Activated T-cell treated with anti-CD3 and anti-CD28 coated beads, Interleukin-2, amount 50 U/mL, for 72 hours (primary cell): ENCODE data around the gene TAF11. TPM values are rescaled to one million over a fixed set of nuclear protein-coding genes. Genes with fewer than 3 reads are reported as not detected.
A peak's percentile ranks its signal among the peaks of the same experiment; 100 is the strongest.
"Not testable (repeated sequence)": the region's sequence is repeated elsewhere in the genome, so short reads cannot be mapped to it uniquely, and the experiment has no call there.

Source experiments
- ATAC-seq, 2 donors: fragments of 150-1000 bp; cut with Tn5 transposase; replicated peaks in 1 of 2; 2 replicates each; pipeline ENCODE4 v1.10.0; 2021; ENCODE audit warnings: moderate library complexity in 2 of 2, mild to moderate bottlenecking in 1 of 2
- DNase-seq, 2 donors: peaks; one replicate each; pipeline ENCODE4 v3.0.0; 2021 to 2022; ENCODE audit warnings: mixed read lengths in 1 of 2
- H3K27ac Mint-ChIP-seq: one replicate; pipeline ENCODE4 v1.8.0; 2022; ENCODE audit warnings: mild to moderate bottlenecking, moderate library complexity, mixed read lengths
- H3K27me3 Mint-ChIP-seq: one replicate; pipeline ENCODE4 v1.8.0; 2022; ENCODE audit warnings: low read depth, mixed read lengths
- H3K36me3 Mint-ChIP-seq, 2 donors: one replicate each; pipeline ENCODE4 v1.8.0; 2022; ENCODE audit warnings: mixed read lengths in 2 of 2, mild to moderate bottlenecking in 1 of 2; ENCODE audit not compliant: insufficient read depth in 2 of 2
- H3K4me1 Mint-ChIP-seq: one replicate; pipeline ENCODE4 v1.8.0; 2022; ENCODE audit warnings: low read depth, mixed read lengths
- H3K4me3 Mint-ChIP-seq, 2 donors: one replicate each; pipeline ENCODE4 v1.8.0; 2022; ENCODE audit warnings: mild to moderate bottlenecking in 2 of 2, mixed read lengths in 2 of 2, moderate library complexity in 2 of 2
- H3K9me3 Mint-ChIP-seq, 2 donors: one replicate each; pipeline ENCODE4 v1.8.0; 2022; ENCODE audit warnings: mixed read lengths in 2 of 2
- total RNA-seq, 2 donors: library from RNA; stranded (reverse); gene quantifications; one replicate each; pipeline ENCODE4 v1.2.3, GENCODE V29; 2022

Gene TAF11
- total RNA-seq, 2 donors from 2014 or later: 29.1 to 30.9 TPM

GRCh38 chr6:34897716-34898115 is 9.9 kb upstream of the TAF11 start:
- ATAC-seq (no peak), DNase-seq (no peak)
- Mint-ChIP-seq H3K9me3 (no peaks in the 10 kb centered on the region), H3K36me3 (no peaks in the 10 kb centered on the region), H3K4me3 (no peak overlapping the region), H3K27me3 (no peaks in the 10 kb centered on the region), H3K4me1 (peaks cover 14% of the 10 kb centered on the region), H3K27ac (no peak overlapping the region)

GRCh38 chr6:34897130-34897529 is 9.3 kb upstream of the TAF11 start:
- ATAC-seq (no peak), DNase-seq (no peak)
- Mint-ChIP-seq H3K4me1 (peaks cover 14% of the 10 kb centered on the region), H3K4me3 (no peak overlapping the region), H3K27me3 (no peaks in the 10 kb centered on the region), H3K36me3 (no peaks in the 10 kb centered on the region), H3K27ac (no peak overlapping the region), H3K9me3 (no peaks in the 10 kb centered on the region)

GRCh38 chr6:34894693-34895092 is 6.9 kb upstream of the TAF11 start:
- Mint-ChIP-seq H3K27me3 (no peaks in the 10 kb centered on the region), H3K27ac (no peak overlapping the region)

GRCh38 chr6:34891296-34891695 is 3.5 kb upstream of the TAF11 start:
- Mint-ChIP-seq H3K36me3 (peaks cover 5 to 6% of the 10 kb centered on the region in 2 donors), H3K27ac (no peak overlapping the region), H3K4me1 (peaks cover 24% of the 10 kb centered on the region), H3K9me3 (no peaks in the 10 kb centered on the region), H3K4me3 (peak overlapping the region; percentile 6 to 20), H3K27me3 (no peaks in the 10 kb centered on the region)
- ATAC-seq (no peak), DNase-seq (no peak)

More at GRCh38 chr6:34894693-34895092, 6.9 kb upstream of the TAF11 start:
- Mint-ChIP-seq H3K36me3 (no peaks in the 10 kb centered on the region), H3K9me3 (no peaks in the 10 kb centered on the region), H3K4me1 (peaks cover 16% of the 10 kb centered on the region), H3K4me3 (no peak overlapping the region)
- DNase-seq (no peak), ATAC-seq (no peak)

- Mint-ChIP-seq H3K4me1 (peaks cover 32% of the 10 kb centered on the region), H3K4me3 (peak overlapping the region; percentile 99 to 100), H3K9me3 (no peaks in the 10 kb centered on the region), H3K36me3 (peaks cover 5 to 6% of the 10 kb centered on the region in 2 donors), H3K27me3 (no peaks in the 10 kb centered on the region), H3K27ac (peak overlapping the region; percentile 77)
- DNase-seq (no peak), ATAC-seq (no peak)
Measured at GRCh38 chr6:34890533-34890925, 2.7 kb upstream of the TAF11 start.

- Mint-ChIP-seq H3K9me3 (peaks cover 2% of the 10 kb centered on the region in 2 donors), H3K4me3 (peak within 1 kb of the TSS; percentile 99 to 100), H3K4me1 (peaks cover 36% of the 10 kb centered on the region), H3K27ac (peak within 1 kb of the TSS; percentile 100), H3K27me3 (no peaks in the 10 kb centered on the region), H3K36me3 (peaks cover 5 to 9% of the 10 kb centered on the region in 2 donors)
- ATAC-seq (peak; percentile 81 to 85), DNase-seq (peak; percentile 91 to 95)
Measured at GRCh38 chr6:34888874-34889555, 1.2 kb upstream of the TAF11 start, which contains the start of gene ANKS1A. Gene ANKS1A (plus strand): TSS chr6:34889255. CDS start chr6:34889403, 148 bp downstream.

GRCh38 chr6:34888514-34888856 is 643 bp upstream of the TAF11 start:
- no peak for DNase-seq
- H3K27me3 Mint-ChIP-seq: no peaks in the 10 kb centered on the region
- H3K36me3 Mint-ChIP-seq: peaks cover 7 to 10% of the 10 kb centered on the region in 2 donors
- peak overlapping the region; percentile 100 for H3K27ac Mint-ChIP-seq
- H3K4me1 Mint-ChIP-seq: peaks cover 41% of the 10 kb centered on the region
- ATAC-seq: no peak
- H3K4me3 Mint-ChIP-seq: peak overlapping the region; percentile 99 to 100
- peaks cover 3% of the 10 kb centered on the region in 2 donors for H3K9me3 Mint-ChIP-seq

GRCh38 chr6:34885837-34886236 is 2.0 kb downstream of the TAF11 start:
- H3K9me3 Mint-ChIP-seq, ATAC-seq, DNase-seq, H3K27me3 Mint-ChIP-seq: not testable (repeated sequence)
- peak overlapping the region; percentile 53 to 56 for H3K4me3 Mint-ChIP-seq
- H3K36me3 Mint-ChIP-seq: peaks cover 10 to 12% of the 10 kb centered on the region in 2 donors
- peaks cover 41% of the 10 kb centered on the region for H3K4me1 Mint-ChIP-seq
- H3K27ac Mint-ChIP-seq: peak overlapping the region; percentile 87

GRCh38 chr6:34884996-34885395 is 2.8 kb downstream of the TAF11 start:
- H3K27ac Mint-ChIP-seq: peak overlapping the region; percentile 87
- no peak for ATAC-seq
- peaks cover 34% of the 10 kb centered on the region for H3K4me1 Mint-ChIP-seq
- H3K4me3 Mint-ChIP-seq: no peak overlapping the region
- no peaks in the 10 kb centered on the region for H3K27me3 Mint-ChIP-seq
- peaks cover 3% of the 10 kb centered on the region in 2 donors for H3K9me3 Mint-ChIP-seq
- peaks cover 10 to 12% of the 10 kb centered on the region in 2 donors for H3K36me3 Mint-ChIP-seq
- no peak for DNase-seq

- Mint-ChIP-seq H3K36me3 (peaks cover 12 to 13% of the 10 kb centered on the region in 2 donors), H3K4me1 (peaks cover 37% of the 10 kb centered on the region)
- H3K27ac Mint-ChIP-seq, H3K4me3 Mint-ChIP-seq, H3K9me3 Mint-ChIP-seq, ATAC-seq, H3K27me3 Mint-ChIP-seq, DNase-seq: not testable (repeated sequence)
Measured at GRCh38 chr6:34884073-34884472, 3.8 kb downstream of the TAF11 start.

GRCh38 chr6:34877869-34878485 is 9.9 kb downstream of the TAF11 start:
- Mint-ChIP-seq H3K27me3 (no peaks in the 10 kb centered on the region), H3K9me3 (no peaks in the 10 kb centered on the region), H3K27ac (peak overlapping the region; percentile 68), H3K36me3 (peaks cover 1 to 18% of the 10 kb centered on the region in 2 donors), H3K4me1 (peaks cover 6% of the 10 kb centered on the region), H3K4me3 (no peak overlapping the region)
- no peak for DNase-seq
- no peak for ATAC-seq

GRCh38 chr6:34877259-34877658 is 10.6 kb downstream of the TAF11 start:
- Mint-ChIP-seq H3K27me3 (no peaks in the 10 kb centered on the region), H3K4me3 (no peak overlapping the region), H3K27ac (peak overlapping the region; percentile 68), H3K4me1 (peaks cover 6% of the 10 kb centered on the region), H3K9me3 (no peaks in the 10 kb centered on the region), H3K36me3 (peaks cover 1 to 17% of the 10 kb centered on the region in 2 donors)
- ATAC-seq (no peak), DNase-seq (no peak)

GRCh38 chr6:34876472-34876871 is 11.4 kb downstream of the TAF11 start:
- no peak for ATAC-seq
- Mint-ChIP-seq H3K9me3 (no peaks in the 10 kb centered on the region), H3K27me3 (no peaks in the 10 kb centered on the region)

More at GRCh38 chr6:34876472-34876871, 11.4 kb downstream of the TAF11 start:
- no peak for DNase-seq
- H3K36me3 Mint-ChIP-seq: peaks cover 1 to 17% of the 10 kb centered on the region in 2 donors
- H3K4me1 Mint-ChIP-seq: peaks cover 6% of the 10 kb centered on the region
- no peak overlapping the region for H3K4me3 Mint-ChIP-seq
- H3K27ac Mint-ChIP-seq: no peak overlapping the region
